HG03460 (cell line): Measurements from ENCODE around the gene GTF2F1.
"Not testable (repeated sequence)": the region's sequence is repeated elsewhere in the genome, so short reads cannot be mapped to it uniquely, and the experiment has no call there.

Source experiments
- ATAC-seq: cut with Tn5 transposase; IDR thresholded peaks from one replicate; pipeline ENCODE4 v1.9.1; 2021; ENCODE audit not compliant: unreplicated experiment

The GTF2F1 gene

DNA sequence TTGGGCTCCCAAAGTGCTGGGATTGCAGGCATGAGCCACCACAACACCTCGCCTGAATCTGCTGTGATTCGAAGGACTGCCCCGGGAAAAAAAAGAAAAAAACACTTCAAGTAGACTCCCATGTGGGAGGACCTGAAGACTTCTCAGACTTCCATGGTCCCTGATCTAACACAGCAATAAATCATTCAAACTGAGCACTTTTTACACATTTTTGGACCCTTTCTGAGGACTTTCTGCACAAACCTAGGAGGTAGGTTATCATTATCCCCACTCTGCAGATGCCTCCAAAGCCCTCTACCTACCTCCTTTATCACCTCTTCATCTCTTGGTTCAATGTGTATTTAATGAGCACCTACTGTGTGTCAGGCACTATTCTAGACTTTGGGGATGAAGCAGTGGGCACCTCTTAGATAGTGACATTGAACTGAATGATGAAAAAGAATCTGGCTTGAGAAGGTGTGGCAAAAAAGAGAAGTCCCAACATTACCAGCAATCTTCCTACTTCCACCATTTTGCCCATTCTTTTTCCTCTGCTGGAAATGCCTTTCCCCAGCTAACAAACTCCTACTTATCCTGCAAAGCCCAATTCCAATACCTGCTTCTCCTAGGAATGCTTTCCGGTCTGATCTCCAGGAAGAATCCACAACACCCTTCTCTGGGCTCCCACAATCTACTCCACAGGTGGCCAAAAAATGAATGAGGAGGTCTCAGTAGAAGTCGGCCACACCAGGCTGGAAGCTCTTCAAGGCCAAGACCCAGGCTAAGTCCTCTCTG lies 33.2 kb downstream of the GTF2F1 start:
- no peak for ATAC-seq

DNA sequence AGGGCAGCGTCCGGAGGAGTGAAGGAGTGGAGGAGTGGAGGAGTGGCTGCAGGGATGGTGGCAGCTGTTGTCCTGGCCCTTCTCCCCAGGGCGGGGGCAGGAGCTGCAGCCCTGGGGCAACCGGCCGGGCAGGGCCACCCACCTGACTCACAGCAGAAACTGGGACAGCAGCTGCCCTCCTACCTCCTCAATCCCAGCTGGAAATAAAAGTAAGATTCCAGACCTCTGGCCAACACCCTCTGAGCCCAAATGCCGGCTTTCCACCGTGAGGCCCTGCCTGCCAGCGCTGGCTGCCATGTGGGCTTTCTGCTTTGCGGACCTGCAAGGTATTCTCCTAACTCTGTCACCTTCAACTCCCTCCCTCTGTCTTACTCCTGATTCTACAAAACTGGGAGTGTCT lies 35.0 kb downstream of the GTF2F1 start:
- no peak for ATAC-seq

DNA sequence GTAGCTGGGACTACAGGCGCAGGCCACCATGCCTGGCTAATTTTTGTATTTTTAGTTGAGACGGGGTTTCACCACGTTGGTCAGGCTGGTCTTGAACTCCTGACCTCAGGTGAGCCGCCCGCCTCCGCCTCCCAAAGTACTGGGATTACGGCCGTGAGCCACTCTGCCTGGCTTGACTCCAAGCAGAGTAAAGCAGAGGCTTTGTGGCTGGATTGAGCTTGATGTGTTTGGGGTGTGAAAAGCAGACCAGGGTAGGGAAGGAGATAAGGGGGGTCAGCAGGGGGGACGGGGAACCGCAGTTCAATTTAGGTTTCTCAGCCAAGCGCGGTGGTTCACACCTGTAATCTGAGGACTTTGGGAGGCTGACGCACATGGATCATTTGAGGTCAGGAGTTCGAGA lies 35.8 kb downstream of the GTF2F1 start:
- ATAC-seq, result no peak

DNA sequence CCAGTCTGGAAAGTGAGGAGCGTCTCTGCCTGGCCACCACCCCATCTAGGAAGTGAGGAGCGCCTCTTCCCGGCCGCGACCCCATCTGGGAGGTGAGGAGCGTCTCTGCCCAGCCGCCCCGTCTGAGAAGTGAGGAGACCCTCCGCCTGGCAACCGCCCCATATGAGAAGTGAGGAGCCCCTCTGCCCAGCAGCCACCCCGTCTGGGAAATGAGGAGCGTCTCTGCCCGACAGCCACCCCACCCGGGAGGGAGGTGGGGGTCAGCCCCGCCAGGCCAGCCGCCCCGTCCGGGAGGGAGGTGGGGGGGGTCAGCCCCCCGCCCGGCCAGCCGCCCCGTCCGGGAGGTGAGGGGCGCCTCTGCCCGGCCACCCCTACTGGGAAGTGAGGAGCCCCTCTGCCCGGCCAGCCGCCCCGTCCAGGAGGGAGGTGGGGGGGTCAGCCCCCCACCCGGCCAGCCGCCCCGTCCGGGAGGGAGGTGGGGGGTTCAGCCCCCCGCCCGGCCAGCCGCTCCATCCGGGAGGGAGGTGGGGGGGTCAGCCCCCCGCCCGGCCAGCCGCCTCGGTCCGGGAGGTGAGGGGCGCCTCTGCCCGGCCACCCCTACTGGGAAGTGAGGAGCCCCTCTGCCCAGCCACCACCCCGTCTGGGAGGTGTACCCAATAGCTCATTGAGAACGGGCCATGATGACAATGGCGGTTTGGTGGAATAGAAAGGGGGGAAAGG lies 37.5 kb downstream of the GTF2F1 start:
- not testable (repeated sequence) for ATAC-seq

DNA sequence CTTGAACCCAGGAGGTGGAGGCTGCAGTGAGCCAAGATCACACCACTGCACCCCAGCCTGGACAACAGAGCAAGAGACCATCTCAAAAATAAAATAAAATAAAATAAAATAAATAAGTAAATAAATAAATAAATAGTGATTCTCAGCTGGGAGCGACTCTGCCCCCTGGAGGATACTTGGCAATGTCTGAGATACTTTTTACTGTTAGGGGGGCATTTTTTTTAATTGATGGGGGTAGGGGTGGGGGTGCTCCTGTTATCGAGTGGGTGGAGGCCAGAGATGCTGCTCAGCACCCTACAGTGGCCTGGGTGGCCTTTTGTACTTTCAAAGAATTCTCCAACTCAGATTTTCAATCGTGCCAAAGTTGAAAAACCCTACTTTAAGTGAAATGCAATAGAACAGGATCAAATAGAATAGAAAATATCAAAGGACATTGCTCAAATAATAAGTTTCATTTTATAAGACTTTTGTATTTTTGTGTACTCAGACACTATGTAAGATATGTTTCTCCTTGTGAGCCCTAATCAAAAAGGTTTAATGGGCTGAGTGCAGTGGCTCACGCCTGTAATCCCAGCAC lies 38.8 kb downstream of the GTF2F1 start:
- ATAC-seq, result no peak

DNA sequence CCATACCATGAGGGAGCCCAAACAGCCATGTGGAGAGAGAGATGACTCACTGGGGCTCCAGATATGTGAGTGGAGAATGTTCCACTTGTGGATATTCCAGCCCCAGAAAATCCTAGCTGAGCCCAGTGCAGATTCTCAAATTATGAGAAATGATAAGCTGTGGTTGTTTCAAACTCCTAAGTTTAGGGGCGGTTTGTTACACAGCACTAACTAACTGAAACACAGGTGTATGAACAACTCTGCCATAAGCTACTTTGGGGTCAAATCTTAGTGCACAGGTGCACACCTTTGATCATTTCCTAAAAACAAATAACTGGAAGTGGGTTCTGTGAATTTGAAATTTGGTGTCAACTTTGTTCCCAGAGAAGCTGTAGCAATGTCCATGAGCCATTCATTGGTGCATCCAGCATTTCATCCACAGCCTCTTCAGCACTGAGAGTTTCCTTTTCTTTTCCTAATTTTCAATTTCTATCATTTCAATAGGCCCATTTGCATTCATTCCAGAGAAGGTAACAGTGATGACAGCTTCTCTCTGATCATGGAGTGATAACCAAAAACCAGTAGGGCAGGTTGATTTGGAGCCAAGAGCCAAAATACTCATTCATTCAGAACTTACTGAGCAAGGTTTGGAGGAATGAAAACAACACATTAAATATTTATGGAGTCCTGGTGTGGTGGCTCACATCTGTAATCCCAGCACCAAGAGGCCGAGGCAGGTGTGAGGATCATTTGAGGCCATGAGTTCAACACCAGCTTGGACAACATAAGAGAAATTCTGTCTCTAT lies 40.4 kb downstream of the GTF2F1 start:
- no peak for ATAC-seq

DNA sequence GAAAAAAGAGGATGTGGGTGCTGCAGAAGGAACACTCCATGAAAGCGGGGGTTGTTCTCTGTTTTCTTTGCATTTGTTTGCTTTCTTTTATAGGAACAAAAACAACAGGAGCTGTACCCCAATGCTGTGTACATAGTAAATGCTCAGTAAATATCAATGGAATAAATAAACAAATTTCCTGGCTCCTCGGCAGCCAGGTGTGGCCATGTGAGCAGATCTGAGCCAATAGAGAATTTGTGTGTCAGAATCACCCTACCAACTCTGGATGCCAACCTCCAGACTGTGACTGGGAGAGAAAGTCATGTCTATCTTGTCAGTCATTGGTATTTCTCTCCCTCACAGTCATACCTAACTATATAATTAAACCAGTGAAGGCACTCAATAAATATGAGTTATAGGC lies 42.3 kb downstream of the GTF2F1 start:
- no peak for ATAC-seq

GRCh38 chr19:6349271-6349670 lies 43.7 kb downstream of the GTF2F1 start:
- not testable (repeated sequence) for ATAC-seq

DNA sequence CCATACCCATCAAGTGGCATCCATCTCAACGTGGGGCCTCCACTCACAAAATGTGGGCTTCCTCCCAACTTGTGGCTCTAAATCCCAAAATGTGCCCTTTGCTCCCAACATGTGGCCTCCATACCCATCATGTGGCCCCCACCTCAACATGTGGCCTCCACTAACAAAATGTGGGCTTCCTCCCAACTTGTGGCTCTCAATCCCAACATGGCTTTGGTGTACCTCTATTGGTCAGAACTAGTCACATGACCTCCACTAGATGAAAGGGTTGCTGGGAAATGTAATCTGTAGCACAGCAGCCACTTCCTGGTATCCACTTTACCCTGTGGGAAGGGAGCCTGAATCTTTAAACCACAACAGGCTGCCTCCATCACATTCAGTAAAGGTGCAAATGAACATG lies 49.5 kb downstream of the GTF2F1 start:
- ATAC-seq, result no peak

- no peak for ATAC-seq
Measured at GRCh38 chr19:6340493-6341201, 52.3 kb downstream of the GTF2F1 start.

DNA sequence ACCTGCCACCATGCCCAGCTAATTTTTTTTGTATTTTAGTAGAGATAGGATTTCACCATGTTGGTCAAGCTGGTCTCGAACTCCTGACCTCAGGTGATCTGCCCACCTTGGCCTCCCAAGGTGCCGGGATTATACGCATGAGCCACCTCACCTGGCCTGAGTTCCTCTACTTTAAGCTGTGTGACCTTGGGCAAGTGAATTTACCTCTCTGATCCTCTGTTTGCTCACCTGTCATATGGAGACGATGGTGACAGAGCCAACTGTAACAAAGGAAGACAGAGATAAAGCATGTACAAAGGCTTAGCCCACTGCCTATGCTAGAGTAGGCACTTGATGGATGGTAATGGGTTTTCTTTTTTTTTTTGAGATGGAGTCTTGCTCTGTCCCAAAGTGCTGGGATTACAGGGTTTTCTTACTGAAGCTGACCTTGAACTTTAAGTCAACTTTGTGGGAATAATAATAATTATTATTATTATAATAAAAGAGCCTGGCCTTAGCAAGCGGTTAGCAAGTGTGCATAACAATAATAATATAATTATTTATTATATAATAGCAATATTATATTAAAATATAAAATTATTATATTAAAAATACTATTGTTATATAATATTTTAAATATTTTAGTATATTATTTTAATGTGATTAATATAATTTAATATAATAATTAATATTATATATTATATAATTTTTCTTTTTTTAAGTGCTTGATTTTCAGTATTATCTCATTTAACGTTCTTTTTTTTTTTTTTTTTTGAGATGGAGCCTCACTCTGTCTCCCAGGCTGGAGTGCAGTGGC lies 58.3 kb downstream of the GTF2F1 start:
- ATAC-seq, result no peak

GRCh38 chr19:6333439-6333838 lies 59.5 kb downstream of the GTF2F1 start, which contains the start of gene ACER1:
ACER1 (minus strand) TSS chr19:6333612; CDS start chr19:6333551, 61 bp downstream.
- no peak for ATAC-seq
